GM12878 (cell line): ENCODE measurements around the gene DTD1. TPM values are rescaled to one million over a fixed set of nuclear protein-coding genes. Genes with fewer than 3 reads are reported as not detected.
A peak's percentile ranks its signal among the peaks of the same experiment; 100 is the strongest.

ENCODE experiments used
- BCL11A ChIP-seq: IDR thresholded peaks from 2 replicates; pipeline ENCODE4 v1.6.1; 2011; ENCODE audit warnings: low read depth, low read length
- CREM ChIP-seq: IDR thresholded peaks from 2 replicates; pipeline ENCODE4 v1.6.1; 2014; ENCODE audit warnings: antibody characterized with exemption, low read depth
- FOS ChIP-seq: IDR thresholded peaks from 3 replicates; pipeline ENCODE4 v1.6.1; 2011; ENCODE audit warnings: borderline replicate concordance; ENCODE audit not compliant: insufficient read length; ENCODE audit errors: extremely low read depth
- HDAC6 ChIP-seq: fragments of 200-600 bp; sonication (generic); IDR thresholded peaks from one replicate; pipeline ENCODE4 v1.8.0; 2017; ENCODE audit warnings: antibody characterized with exemption; ENCODE audit not compliant: unreplicated experiment
- IKZF2 ChIP-seq, 2 experiments: fragments of 450-650 bp; IDR thresholded peaks; 2 replicates each; pipeline ENCODE4 v1.6.1; 2017; ENCODE audit warnings: mild to moderate bottlenecking in 2 of 2, moderate library complexity in 2 of 2
- PAX8 ChIP-seq: fragments of 450-650 bp; IDR thresholded peaks from 2 replicates; pipeline ENCODE4 v1.6.1; 2017; ENCODE audit warnings: mild to moderate bottlenecking, moderate library complexity
- POLR2AphosphoS2 ChIP-seq: IDR thresholded peaks from 2 replicates; pipeline ENCODE4 v1.6.1; 2011; ENCODE audit warnings: low read depth, mild to moderate bottlenecking, low read length, improper control_type of control experiment, moderate library complexity
- POU2F2 ChIP-seq: IDR thresholded peaks from 3 replicates; pipeline ENCODE4 v1.6.1; 2011; ENCODE audit warnings: low read depth, mild to moderate bottlenecking, low read length, borderline replicate concordance
- RELB ChIP-seq: fragments of 450-650 bp; IDR thresholded peaks from 2 replicates; pipeline ENCODE4 v1.6.1; 2017; ENCODE audit warnings: low read depth, mild to moderate bottlenecking, moderate library complexity
- RFX5 ChIP-seq: IDR thresholded peaks from 2 replicates; pipeline ENCODE4 v1.6.1; 2011; ENCODE audit warnings: low read depth, low read length, improper control_type of control experiment
- RUNX3 ChIP-seq: IDR thresholded peaks from 2 replicates; pipeline ENCODE4 v1.6.1; 2012; ENCODE audit warnings: low read length, inconsistent platforms
- SMAD5 ChIP-seq: IDR thresholded peaks from 2 replicates; pipeline ENCODE4 v1.6.1; 2016; ENCODE audit warnings: antibody characterized with exemption, low read depth
- SUPT20H ChIP-seq: IDR thresholded peaks from 2 replicates; pipeline ENCODE4 v1.6.1; 2011; ENCODE audit warnings: low read depth, mild to moderate bottlenecking, low read length, moderate library complexity, borderline replicate concordance; ENCODE audit not compliant: control insufficient read depth
- TAF1 ChIP-seq: IDR thresholded peaks from 2 replicates; pipeline ENCODE4 v1.6.1; 2011; ENCODE audit warnings: mild to moderate bottlenecking, low read depth, low read length, borderline replicate concordance
- TCF12 ChIP-seq: IDR thresholded peaks from 2 replicates; pipeline ENCODE4 v1.6.1; 2011; ENCODE audit warnings: low read depth, mild to moderate bottlenecking, low read length
- ZBTB11 ChIP-seq: fragments of 450-650 bp; formaldehyde crosslinking; IDR thresholded peaks from 2 replicates; pipeline ENCODE4 v1.5.0; 2022; ENCODE audit warnings: mild to moderate bottlenecking, missing genetic modification characterization
- ZNF687 ChIP-seq: fragments of 450-650 bp; IDR thresholded peaks from 2 replicates; pipeline ENCODE4 v1.6.1; 2017; ENCODE audit warnings: mild to moderate bottlenecking, moderate library complexity
- polyA plus RNA-seq, 11 experiments: library from polyadenylated mRNA; depleted of rRNA in 4 of 11; unstranded in 6 of 11; stranded (reverse) in 5 of 11; fragments of >200 nt; fragmentation: Nextera tagmentation in 4 of 11; fragmentation: Illumina TruSeq in 1 of 11; extraction: Ambion mirVana in 4 of 11; extraction: Trizol in 1 of 11; gene quantifications; 1 replicate in 1 of 11; 2 replicates in 10 of 11; pipeline versions ENCODE4 v1.2.1 to v1.2.3, GENCODE V29; 2011 to 2016; ENCODE audit warnings: inconsistent platforms in 2 of 11, missing spikeins in 2 of 11, low read depth in 1 of 11
- total RNA-seq, 4 experiments: library from RNA; depleted of rRNA in 3 of 4; stranded (reverse); fragments of >200 nt in 3 of 4; fragmentation: Illumina TruSeq in 1 of 4; extraction: Trizol in 1 of 4; gene quantifications; 2 replicates each; pipeline versions ENCODE4 v1.2.1 to v1.2.3, GENCODE V29; 2013 to 2021
- TF ChIP-seq, protein P1 (sequence below), 3 experiments: IDR thresholded peaks in 2 of 3; conservative IDR thresholded peaks in 1 of 3; 2 replicates each; pipeline ENCODE4 v1.5.1; 2011; ENCODE audit warnings: low read depth in 3 of 3, low read length in 3 of 3, mild to moderate bottlenecking in 3 of 3, control low read depth in 2 of 3, moderate library complexity in 2 of 3, inconsistent platforms in 1 of 3, mixed read lengths in 1 of 3; ENCODE audit not compliant: control insufficient read depth in 2 of 3, insufficient read depth in 1 of 3; ENCODE audit errors: extremely low read depth in 1 of 3

Gene DTD1
- total and polyA plus RNA-seq, 10 of the 15 experiments (the other 5 are each of a cell fraction or from before 2014, with no cell fraction given), result 24.3 to 99.8 (median 63.3) TPM

GRCh38 chr20:18566892-18567738 lies 20.7 kb upstream of the DTD1 start, which contains the start of gene SMIM26 (continued):
- TF ChIP-seq FOS (no peak), RFX5 (no peak), ZBTB11 (CRISPR knock-in tag) (peak; percentile 64), IKZF2 (IDR thresholded peaks at IDR 0.05) (peak in 1 of 2 experiments; percentile 52; a peak in 1 of 4 replicates), PAX8 (no peak), POLR2AphosphoS2 (peak; percentile 85), RUNX3 (peak; percentile 77), SMAD5 (0 out of 2 replicates have a peak, but pooled peaks have one; percentile 68), RELB (peak; percentile 64), TCF12 (0 out of 2 replicates have a peak, but pooled peaks have one; percentile 20), SUPT20H (no peak), CREM (peak; percentile 67), TAF1 (peak; percentile 70; the same call in 1 of the 2 replicates), HDAC6 (no peak), POU2F2 (peak; percentile 71; the same call in 2 of the 3 replicates), ZNF687 (peak; percentile 66), BCL11A (no peak)
- TF ChIP-seq, protein P1, sequence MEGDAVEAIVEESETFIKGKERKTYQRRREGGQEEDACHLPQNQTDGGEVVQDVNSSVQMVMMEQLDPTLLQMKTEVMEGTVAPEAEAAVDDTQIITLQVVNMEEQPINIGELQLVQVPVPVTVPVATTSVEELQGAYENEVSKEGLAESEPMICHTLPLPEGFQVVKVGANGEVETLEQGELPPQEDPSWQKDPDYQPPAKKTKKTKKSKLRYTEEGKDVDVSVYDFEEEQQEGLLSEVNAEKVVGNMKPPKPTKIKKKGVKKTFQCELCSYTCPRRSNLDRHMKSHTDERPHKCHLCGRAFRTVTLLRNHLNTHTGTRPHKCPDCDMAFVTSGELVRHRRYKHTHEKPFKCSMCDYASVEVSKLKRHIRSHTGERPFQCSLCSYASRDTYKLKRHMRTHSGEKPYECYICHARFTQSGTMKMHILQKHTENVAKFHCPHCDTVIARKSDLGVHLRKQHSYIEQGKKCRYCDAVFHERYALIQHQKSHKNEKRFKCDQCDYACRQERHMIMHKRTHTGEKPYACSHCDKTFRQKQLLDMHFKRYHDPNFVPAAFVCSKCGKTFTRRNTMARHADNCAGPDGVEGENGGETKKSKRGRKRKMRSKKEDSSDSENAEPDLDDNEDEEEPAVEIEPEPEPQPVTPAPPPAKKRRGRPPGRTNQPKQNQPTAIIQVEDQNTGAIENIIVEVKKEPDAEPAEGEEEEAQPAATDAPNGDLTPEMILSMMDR (IDR thresholded peaks at IDR 0.05 in 2 of 3, conservative IDR thresholded peaks at IDR 0.05 in 1 of 3; ENCODE audit: control insufficient read depth in 2 of 3, extremely low read depth in 1 of 3, insufficient read depth in 1 of 3, low read depth in 3 of 3, low read length in 3 of 3), result no peak
